Measurements from ENCODE around the gene MSI2.

MSI2 gene

GRCh38 chr17:57567251-57567650, 310.9 kb downstream of the MSI2 start:
- no peak for DNase-seq

GRCh38 chr17:57568340-57568739, 312.0 kb downstream of the MSI2 start:
- no peak for DNase-seq

- no peak for DNase-seq
Measured at GRCh38 chr17:57569021-57569420, 312.7 kb downstream of the MSI2 start.

- DNase-seq: no peak
Measured at GRCh38 chr17:57569853-57570252, 313.5 kb downstream of the MSI2 start.

GRCh38 chr17:57570724-57571344, 314.5 kb downstream of the MSI2 start:
- DNase-seq: no peak

GRCh38 chr17:57572062-57572461, 315.7 kb downstream of the MSI2 start:
- no peak for DNase-seq

- no peak for DNase-seq
Measured at GRCh38 chr17:57572600-57572999, 316.3 kb downstream of the MSI2 start.

- DNase-seq: no peak
Measured at GRCh38 chr17:57574040-57574513, 317.8 kb downstream of the MSI2 start.

GRCh38 chr17:57576744-57577143, 320.4 kb downstream of the MSI2 start:
- DNase-seq: no peak

- DNase-seq: no peak
Measured at GRCh38 chr17:57577751-57578607, 321.7 kb downstream of the MSI2 start.

- DNase-seq: no peak
Measured at GRCh38 chr17:57578608-57579225, 322.4 kb downstream of the MSI2 start.

GRCh38 chr17:57579245-57579644, 322.9 kb downstream of the MSI2 start:
- DNase-seq: no peak

- no peak for DNase-seq
Measured at GRCh38 chr17:57580055-57580739, 323.9 kb downstream of the MSI2 start.

- DNase-seq: no peak
Measured at GRCh38 chr17:57582881-57583756, 326.8 kb downstream of the MSI2 start.

- no peak for DNase-seq
Measured at GRCh38 chr17:57584050-57584551, 327.8 kb downstream of the MSI2 start.

GRCh38 chr17:57585341-57586195, 329.2 kb downstream of the MSI2 start:
- no peak for DNase-seq

- no peak for DNase-seq
Measured at GRCh38 chr17:57586196-57586740, 329.9 kb downstream of the MSI2 start.

- DNase-seq: no peak
Measured at GRCh38 chr17:57586742-57587141, 330.4 kb downstream of the MSI2 start.

GRCh38 chr17:57587193-57587969, 331.1 kb downstream of the MSI2 start:
- DNase-seq: no peak

GRCh38 chr17:57588086-57588485, 331.8 kb downstream of the MSI2 start:
- no peak for DNase-seq

Measured in stimulated activated CD4-positive, alpha-beta T cell treated with anti-CD3 and anti-CD28 coated beads, Interleukin-4, amount 100 ng/mL, for 1 hour (primary cell).